Prostate gland (tissue), 2 donors: ENCODE data around the gene PNPLA5. TPM values are rescaled to one million over a fixed set of nuclear protein-coding genes. Genes with fewer than 3 reads are reported as not detected.

ENCODE experiments used
- DNase-seq: peaks from one replicate; pipeline ENCODE4 v3.0.0-alpha.2; 2019; ENCODE audit warnings: low spot score
- H3K27ac ChIP-seq, 2 donors: fragments of 200-600 bp; sonication (generic); 2 replicates each; pipeline ENCODE4 v1.5.1; 2017 to 2019
- H3K27me3 ChIP-seq: fragments of 200-600 bp; sonication (generic); replicated peaks from 2 replicates; pipeline ENCODE4 v1.5.1; 2019; ENCODE audit not compliant: insufficient read depth
- H3K36me3 ChIP-seq, 2 donors: fragments of 200-600 bp; sonication (generic); 1 replicate in 1 of 2; 2 replicates in 1 of 2; pipeline versions ENCODE4 v1.5.1 to v1.8.1; 2017 to 2019
- H3K4me1 ChIP-seq: fragments of 200-600 bp; sonication (generic); replicated peaks from 2 replicates; pipeline ENCODE4 v1.5.1; 2019
- H3K4me3 ChIP-seq, 2 donors: fragments of 200-600 bp; sonication (generic); 2 replicates each; pipeline ENCODE4 v1.5.1; 2017 to 2019
- H3K9me3 ChIP-seq: fragments of 200-600 bp; sonication (generic); 2 replicates; pipeline ENCODE4 v1.5.1; 2017
- POLR2A ChIP-seq: fragments of 450-650 bp; IDR thresholded peaks from one replicate; pipeline ENCODE4 v1.6.1; 2016; ENCODE audit warnings: antibody characterized with exemption, mild to moderate bottlenecking
- POLR2AphosphoS5 ChIP-seq: sonication (generic); formaldehyde crosslinking; IDR thresholded peaks from one replicate; pipeline ENCODE4 v1.6.1; 2017; ENCODE audit warnings: antibody characterized with exemption
- WGBS: methylation state at CpG from one replicate; pipeline ENCODE4 v1.1.5; 2018; 5-methylcytosine and 5-hydroxymethylcytosine counted together
- intact Hi-C: fragments of 100-400 bp; cut with DNase I; formaldehyde crosslinking; loops from one replicate; pipeline ENCODE4 v1.14.2; 2022
- total RNA-seq, 2 donors: library from RNA; depleted of rRNA; stranded (reverse); fragments of >200 nt; gene quantifications; one replicate each; pipeline ENCODE4 v1.1.0, GENCODE V29; 2016
- TF ChIP-seq, protein P1 (sequence below), 4 experiments: fragments of 200-600 bp in 2 of 4; fragments of 450-650 bp in 2 of 4; sonication (generic) in 2 of 4; IDR thresholded peaks; 1 replicate in 3 of 4; 2 replicates in 1 of 4; pipeline ENCODE4 v1.5.1; 2016 to 2019; ENCODE audit warnings: antibody characterized with exemption in 4 of 4, mild to moderate bottlenecking in 2 of 4, moderate library complexity in 2 of 4

Gene PNPLA5
- total RNA-seq, 2 donors from 2014 or later = not detected

DNA sequence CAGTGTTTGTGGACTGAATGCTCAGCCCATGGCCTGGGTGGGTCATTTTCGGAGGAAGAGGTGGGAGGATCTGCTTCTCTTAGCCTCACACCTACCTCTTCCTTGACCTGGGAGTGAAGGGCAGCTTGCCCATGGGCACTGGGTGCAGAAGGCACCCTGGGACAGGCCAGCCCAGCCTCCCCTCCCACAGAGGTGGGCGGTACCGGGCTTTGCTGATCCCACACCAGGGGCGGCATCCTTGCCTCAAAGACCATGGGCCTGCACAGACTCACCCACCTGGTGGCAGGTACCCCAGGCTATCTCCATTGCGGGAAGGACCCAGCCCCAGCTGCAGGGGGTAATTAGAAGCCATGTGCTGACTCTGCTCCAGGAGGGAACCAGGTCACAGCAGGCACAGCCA is 1.5 kb upstream of the PNPLA5 start:
- H3K27ac ChIP-seq = no peak overlapping the region
- TF ChIP-seq POLR2A = no peak
- TF ChIP-seq, protein P1, sequence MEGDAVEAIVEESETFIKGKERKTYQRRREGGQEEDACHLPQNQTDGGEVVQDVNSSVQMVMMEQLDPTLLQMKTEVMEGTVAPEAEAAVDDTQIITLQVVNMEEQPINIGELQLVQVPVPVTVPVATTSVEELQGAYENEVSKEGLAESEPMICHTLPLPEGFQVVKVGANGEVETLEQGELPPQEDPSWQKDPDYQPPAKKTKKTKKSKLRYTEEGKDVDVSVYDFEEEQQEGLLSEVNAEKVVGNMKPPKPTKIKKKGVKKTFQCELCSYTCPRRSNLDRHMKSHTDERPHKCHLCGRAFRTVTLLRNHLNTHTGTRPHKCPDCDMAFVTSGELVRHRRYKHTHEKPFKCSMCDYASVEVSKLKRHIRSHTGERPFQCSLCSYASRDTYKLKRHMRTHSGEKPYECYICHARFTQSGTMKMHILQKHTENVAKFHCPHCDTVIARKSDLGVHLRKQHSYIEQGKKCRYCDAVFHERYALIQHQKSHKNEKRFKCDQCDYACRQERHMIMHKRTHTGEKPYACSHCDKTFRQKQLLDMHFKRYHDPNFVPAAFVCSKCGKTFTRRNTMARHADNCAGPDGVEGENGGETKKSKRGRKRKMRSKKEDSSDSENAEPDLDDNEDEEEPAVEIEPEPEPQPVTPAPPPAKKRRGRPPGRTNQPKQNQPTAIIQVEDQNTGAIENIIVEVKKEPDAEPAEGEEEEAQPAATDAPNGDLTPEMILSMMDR (IDR thresholded peaks at IDR 0.05) = no peak
- TF ChIP-seq POLR2AphosphoS5 = no peak
- H3K27me3 ChIP-seq = peaks cover 29% of the 10 kb centered on the region
- H3K36me3 ChIP-seq = no peaks in the 10 kb centered on the region
- peaks cover 5% of the 10 kb centered on the region for H3K4me1 ChIP-seq
- intact Hi-C loops = no loop called here
- no peak overlapping the region for H3K4me3 ChIP-seq
- 72% methylated on average over 5 of the region's 5 CpGs for WGBS
- DNase-seq = no peak
- no peaks in the 10 kb centered on the region for H3K9me3 ChIP-seq

- peaks cover 5% of the 10 kb centered on the region for H3K4me1 ChIP-seq
- H3K9me3 ChIP-seq = no peaks in the 10 kb centered on the region
- no peak overlapping the region for H3K4me3 ChIP-seq
- no peak for DNase-seq
- peaks cover 31% of the 10 kb centered on the region for H3K27me3 ChIP-seq
- TF ChIP-seq POLR2AphosphoS5 (no peak), POLR2A (no peak)
- TF ChIP-seq, protein P1 (IDR thresholded peaks at IDR 0.05) = no peak
- intact Hi-C loops = no loop called here
- H3K36me3 ChIP-seq = no peaks in the 10 kb centered on the region
- WGBS = 69% methylated on average over 10 of the region's 15 CpGs
- H3K27ac ChIP-seq = no peak overlapping the region
Observed at GRCh38 chr22:43892183-43892894, 526 bp upstream of the PNPLA5 start.

DNA sequence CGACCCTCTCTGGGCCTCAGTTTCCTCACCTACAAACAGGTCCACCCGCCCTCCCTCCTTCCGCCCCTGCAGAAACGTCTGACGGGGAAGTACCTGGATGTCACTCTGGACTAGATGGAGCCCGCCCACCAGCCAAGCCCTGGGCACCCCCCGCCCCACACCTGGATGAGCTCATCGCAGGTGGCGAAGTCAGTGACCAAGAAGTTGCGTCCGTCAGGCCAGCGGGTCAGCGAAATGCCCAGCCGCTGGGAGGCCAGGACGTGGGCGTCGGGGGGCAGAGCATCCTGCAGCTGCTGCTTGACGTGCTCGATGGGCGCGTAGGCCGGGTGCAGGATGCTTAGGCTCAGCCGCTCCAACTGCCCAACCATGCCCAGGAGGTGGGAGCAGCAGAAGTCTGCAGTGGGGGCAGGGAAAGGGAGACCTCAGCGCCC is 897 bp downstream of the PNPLA5 start:
- H3K27ac ChIP-seq = no peak overlapping the region
- peaks cover 31% of the 10 kb centered on the region for H3K27me3 ChIP-seq
- no peak for TF ChIP-seq POLR2A
- TF ChIP-seq, protein P1 (IDR thresholded peaks at IDR 0.05) = no peak
- TF ChIP-seq POLR2AphosphoS5 = no peak
- no peaks in the 10 kb centered on the region for H3K9me3 ChIP-seq
- WGBS = 17% methylated on average over 10 of the region's 24 CpGs
- peaks cover 5% of the 10 kb centered on the region for H3K4me1 ChIP-seq
- no peaks in the 10 kb centered on the region for H3K36me3 ChIP-seq
- intact Hi-C loops = no loop called here
- H3K4me3 ChIP-seq = no peak overlapping the region
- DNase-seq = no peak

- intact Hi-C loops = loop anchor here (10.0 kb wide), 1 partner anchor 505 kb away; no protein-coding TSS in a partner anchor
- DNase-seq = no peak
- Histone ChIP-seq H3K27me3 (peaks cover 31% of the 10 kb centered on the region), H3K4me1 (peaks cover 5% of the 10 kb centered on the region), H3K4me3 (no peak overlapping the region), H3K36me3 (no peaks in the 10 kb centered on the region), H3K27ac (no peak overlapping the region), H3K9me3 (no peaks in the 10 kb centered on the region)
- no peak for TF ChIP-seq POLR2AphosphoS5
- WGBS = 55% methylated on average over 4 of the region's 4 CpGs
Observed at GRCh38 chr22:43889860-43890253, 2.0 kb downstream of the PNPLA5 start.

DNA sequence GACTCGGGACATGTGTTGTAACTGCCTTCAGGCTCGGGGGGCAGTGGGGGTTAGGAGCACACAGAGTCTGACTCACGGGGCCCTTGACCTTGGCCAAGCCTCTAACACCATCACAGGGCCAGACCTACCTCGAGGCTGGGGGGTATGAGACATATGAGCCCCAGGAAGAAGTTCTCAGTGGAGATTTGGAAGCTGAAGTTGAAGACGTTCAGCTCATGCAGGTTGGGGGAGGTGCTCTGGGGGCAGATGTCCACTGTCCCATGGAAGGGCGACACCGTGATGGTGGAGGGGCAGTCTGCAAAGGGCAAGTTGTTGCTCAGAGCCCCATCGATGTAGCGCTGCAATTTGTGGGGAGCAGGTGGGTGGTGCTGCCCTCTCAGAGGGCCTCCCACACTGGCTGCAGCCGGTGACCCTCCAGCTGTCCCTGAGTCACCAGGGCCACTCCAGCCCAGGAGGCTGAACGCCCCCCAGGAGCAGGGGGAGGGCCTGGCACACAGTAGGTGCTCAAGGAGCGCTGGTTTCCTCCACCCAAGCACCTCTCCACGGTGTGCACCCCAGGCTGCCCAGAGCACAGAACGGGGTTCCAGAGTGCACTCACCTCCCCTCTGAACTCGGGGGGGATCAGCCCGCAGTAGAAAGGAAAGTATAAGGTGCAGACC is 2.5 kb downstream of the PNPLA5 start:
- H3K4me1 ChIP-seq = peaks cover 5% of the 10 kb centered on the region
- H3K9me3 ChIP-seq = no peaks in the 10 kb centered on the region
- TF ChIP-seq POLR2AphosphoS5 = no peak
- TF ChIP-seq POLR2A = no peak
- TF ChIP-seq, protein P1 (IDR thresholded peaks at IDR 0.05) = no peak
- peaks cover 31% of the 10 kb centered on the region for H3K27me3 ChIP-seq
- intact Hi-C loops = loop anchor here (10.0 kb wide), 1 partner anchor 505 kb away; no protein-coding TSS in a partner anchor
- DNase-seq = no peak
- WGBS = 77% methylated on average over 16 of the region's 16 CpGs
- H3K27ac ChIP-seq = no peak overlapping the region
- H3K36me3 ChIP-seq = no peaks in the 10 kb centered on the region
- no peak overlapping the region for H3K4me3 ChIP-seq
